Suprapubic skin (tissue), 4 donors: ENCODE measurements around the gene VSX2. TPM values are rescaled to one million over a fixed set of nuclear protein-coding genes. Genes with fewer than 3 reads are reported as not detected.

ENCODE experiments used
- DNase-seq, 2 donors: peaks; one replicate each; pipeline ENCODE4 v3.0.0-alpha.2; 2019; ENCODE audit warnings: low spot score in 2 of 2
- H3K27ac ChIP-seq: fragments of 200-600 bp; sonication (generic); one replicate; pipeline ENCODE4 v1.5.1; 2019
- H3K27me3 ChIP-seq: fragments of 200-600 bp; sonication (generic); one replicate; pipeline ENCODE4 v1.5.1; 2019
- H3K36me3 ChIP-seq: fragments of 200-600 bp; sonication (generic); one replicate; pipeline ENCODE4 v1.5.1; 2019
- H3K4me1 ChIP-seq: fragments of 200-600 bp; sonication (generic); one replicate; pipeline ENCODE4 v1.5.1; 2019
- H3K4me3 ChIP-seq: fragments of 200-600 bp; sonication (generic); one replicate; pipeline ENCODE4 v1.5.1; 2019; ENCODE audit warnings: mild to moderate bottlenecking
- H3K9me3 ChIP-seq: fragments of 200-600 bp; sonication (generic); one replicate; pipeline ENCODE4 v1.5.1; 2019
- EP300 ChIP-seq: sonication (generic); formaldehyde crosslinking; IDR thresholded peaks from one replicate; pipeline ENCODE4 v1.6.1; 2017; ENCODE audit warnings: antibody characterized with exemption
- POLR2A ChIP-seq, 2 donors: fragments of 450-650 bp; IDR thresholded peaks; one replicate each; pipeline ENCODE4 v1.6.1; 2017; ENCODE audit warnings: antibody characterized with exemption in 2 of 2, mild to moderate bottlenecking in 2 of 2, moderate library complexity in 2 of 2
- POLR2AphosphoS5 ChIP-seq, 3 donors: sonication (generic); formaldehyde crosslinking; IDR thresholded peaks; one replicate each; pipeline ENCODE4 v1.6.1; 2017; ENCODE audit warnings: antibody characterized with exemption in 3 of 3
- WGBS: methylation state at CpG from one replicate; pipeline ENCODE4 v1.1.5; 2018; 5-methylcytosine and 5-hydroxymethylcytosine counted together
- total RNA-seq, 4 donors: library from RNA; depleted of rRNA; stranded (reverse); fragments of >200 nt; gene quantifications; one replicate each; pipeline ENCODE4 v1.1.0, GENCODE V29; 2016
- TF ChIP-seq, protein P1 (sequence below), 2 donors: fragments of 200-600 bp in 1 of 2; fragments of 450-650 bp in 1 of 2; sonication (generic) in 1 of 2; IDR thresholded peaks; one replicate each; pipeline ENCODE4 v1.5.1; 2016 to 2019; ENCODE audit warnings: antibody characterized with exemption in 2 of 2, mild to moderate bottlenecking in 1 of 2, moderate library complexity in 1 of 2

The VSX2 gene
- total RNA-seq, 4 donors from 2014 or later = not detected

DNA sequence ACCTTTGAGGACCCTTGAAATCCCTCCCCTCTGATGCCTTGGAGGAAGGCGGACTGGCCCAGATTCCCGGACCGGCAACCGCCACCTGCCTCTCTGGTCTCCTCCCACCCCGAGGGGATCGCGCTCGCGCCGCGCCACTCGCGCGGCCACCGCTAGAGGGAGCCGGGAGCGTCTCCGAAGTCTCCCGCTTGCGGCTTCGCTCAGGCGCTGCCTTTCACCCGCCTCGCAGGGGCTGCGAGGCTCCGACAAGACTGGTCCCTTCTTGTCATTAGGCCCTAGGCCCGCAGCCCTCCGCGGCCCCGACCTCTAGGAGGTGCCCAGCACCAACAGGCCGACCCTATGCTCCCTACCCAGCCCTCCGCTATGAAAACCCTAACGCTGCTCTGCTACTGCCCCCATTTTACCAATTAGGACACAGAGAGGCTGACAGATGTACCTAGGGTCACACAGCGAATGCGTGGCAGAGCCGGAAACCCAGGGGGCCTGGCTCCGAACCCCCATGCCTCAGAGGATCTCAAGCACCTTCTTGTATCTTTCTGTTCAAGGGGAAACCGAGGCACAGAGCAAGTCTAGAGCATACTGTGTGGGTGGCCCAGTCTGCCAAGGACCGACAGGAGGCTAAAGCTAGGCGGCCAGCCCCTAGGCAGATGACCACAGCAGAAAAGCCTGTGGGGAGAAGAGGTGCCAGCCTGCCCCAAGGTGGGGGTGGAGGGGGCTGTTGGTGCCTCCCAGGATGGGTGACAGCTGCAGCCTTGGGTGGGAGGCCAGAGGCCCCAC, 21.4 kb upstream of the VSX2 start:
- Histone ChIP-seq H3K9me3 (no peaks in the 10 kb centered on the region), H3K4me3 (peak overlapping the region; percentile 16), H3K4me1 (peaks cover 7% of the 10 kb centered on the region), H3K27me3 (peaks cover 38% of the 10 kb centered on the region), H3K36me3 (no peaks in the 10 kb centered on the region), H3K27ac (no peak overlapping the region)
- TF ChIP-seq, protein P1, sequence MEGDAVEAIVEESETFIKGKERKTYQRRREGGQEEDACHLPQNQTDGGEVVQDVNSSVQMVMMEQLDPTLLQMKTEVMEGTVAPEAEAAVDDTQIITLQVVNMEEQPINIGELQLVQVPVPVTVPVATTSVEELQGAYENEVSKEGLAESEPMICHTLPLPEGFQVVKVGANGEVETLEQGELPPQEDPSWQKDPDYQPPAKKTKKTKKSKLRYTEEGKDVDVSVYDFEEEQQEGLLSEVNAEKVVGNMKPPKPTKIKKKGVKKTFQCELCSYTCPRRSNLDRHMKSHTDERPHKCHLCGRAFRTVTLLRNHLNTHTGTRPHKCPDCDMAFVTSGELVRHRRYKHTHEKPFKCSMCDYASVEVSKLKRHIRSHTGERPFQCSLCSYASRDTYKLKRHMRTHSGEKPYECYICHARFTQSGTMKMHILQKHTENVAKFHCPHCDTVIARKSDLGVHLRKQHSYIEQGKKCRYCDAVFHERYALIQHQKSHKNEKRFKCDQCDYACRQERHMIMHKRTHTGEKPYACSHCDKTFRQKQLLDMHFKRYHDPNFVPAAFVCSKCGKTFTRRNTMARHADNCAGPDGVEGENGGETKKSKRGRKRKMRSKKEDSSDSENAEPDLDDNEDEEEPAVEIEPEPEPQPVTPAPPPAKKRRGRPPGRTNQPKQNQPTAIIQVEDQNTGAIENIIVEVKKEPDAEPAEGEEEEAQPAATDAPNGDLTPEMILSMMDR (IDR thresholded peaks at IDR 0.05) = peak; percentile 50 to 97
- TF ChIP-seq EP300 = no peak
- WGBS = 58% methylated on average over 6 of the region's 40 CpGs
- peak in 1 of 2 donors; percentile 74 for DNase-seq

DNA sequence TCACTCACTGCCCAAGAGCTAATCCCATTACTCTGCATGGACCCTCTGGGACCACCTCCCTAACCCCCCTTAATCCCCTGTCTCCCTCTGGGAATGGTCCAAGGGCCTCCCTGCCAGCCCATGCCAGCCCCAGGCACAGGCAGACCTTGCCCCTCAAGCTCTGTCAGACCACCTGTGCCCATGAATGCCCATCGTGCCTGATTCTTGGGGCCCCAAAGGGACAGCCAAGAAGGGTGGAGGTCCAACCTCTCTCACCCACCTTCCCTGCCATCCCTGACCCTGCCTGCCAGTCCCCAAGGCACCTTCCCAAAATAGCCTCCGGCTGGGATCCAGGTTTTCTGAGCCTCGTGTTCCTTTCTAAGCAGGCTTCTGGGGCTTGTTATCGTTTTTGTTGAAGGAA, 20.8 kb upstream of the VSX2 start:
- no peaks in the 10 kb centered on the region for H3K9me3 ChIP-seq
- H3K27ac ChIP-seq = no peak overlapping the region
- H3K27me3 ChIP-seq = peaks cover 38% of the 10 kb centered on the region
- peak in 1 of 2 donors; percentile 23 for DNase-seq
- H3K36me3 ChIP-seq = no peaks in the 10 kb centered on the region
- no peak for TF ChIP-seq POLR2AphosphoS5 (IDR thresholded peaks at IDR 0.05)
- TF ChIP-seq, protein P1 (IDR thresholded peaks at IDR 0.05) = no peak
- no peak for TF ChIP-seq EP300
- no peak for TF ChIP-seq POLR2A (IDR thresholded peaks at IDR 0.05)
- H3K4me3 ChIP-seq = no peak overlapping the region
- H3K4me1 ChIP-seq = peaks cover 7% of the 10 kb centered on the region
- WGBS = 43% methylated on average over 4 of the region's 4 CpGs

DNA sequence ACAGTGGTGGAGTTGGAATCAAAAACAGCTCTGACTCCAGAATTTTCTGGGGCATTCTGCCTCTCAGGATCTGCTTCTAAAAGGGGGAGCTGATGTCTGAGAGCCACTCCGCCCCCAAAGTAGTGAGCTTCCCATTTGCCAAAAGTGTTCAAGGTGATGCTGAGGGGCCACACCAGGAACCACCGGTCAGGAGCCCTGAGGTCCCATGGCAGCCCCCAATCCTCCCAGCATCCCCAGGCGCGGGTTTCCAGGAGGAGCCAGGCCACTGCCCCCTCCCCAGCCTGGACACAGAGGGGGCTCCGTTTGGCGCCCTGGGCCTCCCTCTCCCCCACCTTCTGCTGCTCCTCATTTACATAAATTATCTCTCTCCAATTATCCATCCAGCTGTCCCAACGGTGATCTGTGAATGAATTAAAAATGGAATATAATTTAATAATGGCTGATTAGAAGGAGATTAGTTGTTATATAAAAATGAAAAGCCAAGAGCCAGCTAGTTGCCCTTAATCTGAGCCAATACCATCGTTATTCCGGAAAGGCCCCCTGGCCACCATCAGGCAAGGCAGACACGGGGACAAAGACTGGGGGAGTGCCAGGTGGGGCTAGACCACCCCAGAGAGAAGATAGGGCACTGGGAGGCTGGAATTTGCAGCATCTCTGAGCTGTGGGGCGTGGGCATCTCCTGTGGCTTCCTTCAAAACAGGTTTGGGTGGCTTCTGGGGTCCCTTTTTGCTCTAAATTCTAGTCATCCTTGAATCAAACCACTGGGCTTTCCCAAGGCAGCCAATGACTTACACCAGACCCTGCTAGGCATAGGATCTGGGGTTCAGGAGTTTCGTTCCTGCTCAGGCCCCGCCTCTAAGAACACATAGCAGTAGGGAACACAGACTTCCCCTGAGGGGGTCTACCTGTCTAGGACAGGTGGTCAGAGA, 19.7 kb upstream of the VSX2 start:
- H3K4me3 ChIP-seq = no peak overlapping the region
- TF ChIP-seq POLR2AphosphoS5 (IDR thresholded peaks at IDR 0.05) (no peak), EP300 (no peak), POLR2A (IDR thresholded peaks at IDR 0.05) (no peak)
- TF ChIP-seq, protein P1 (IDR thresholded peaks at IDR 0.05) = no peak
- H3K27me3 ChIP-seq = peaks cover 42% of the 10 kb centered on the region
- H3K9me3 ChIP-seq = no peaks in the 10 kb centered on the region
- peaks cover 7% of the 10 kb centered on the region for H3K4me1 ChIP-seq
- no peaks in the 10 kb centered on the region for H3K36me3 ChIP-seq
- no peak overlapping the region for H3K27ac ChIP-seq
- WGBS = 64% methylated on average over 13 of the region's 13 CpGs
- DNase-seq = peak in 1 of 2 donors; percentile 63

DNA sequence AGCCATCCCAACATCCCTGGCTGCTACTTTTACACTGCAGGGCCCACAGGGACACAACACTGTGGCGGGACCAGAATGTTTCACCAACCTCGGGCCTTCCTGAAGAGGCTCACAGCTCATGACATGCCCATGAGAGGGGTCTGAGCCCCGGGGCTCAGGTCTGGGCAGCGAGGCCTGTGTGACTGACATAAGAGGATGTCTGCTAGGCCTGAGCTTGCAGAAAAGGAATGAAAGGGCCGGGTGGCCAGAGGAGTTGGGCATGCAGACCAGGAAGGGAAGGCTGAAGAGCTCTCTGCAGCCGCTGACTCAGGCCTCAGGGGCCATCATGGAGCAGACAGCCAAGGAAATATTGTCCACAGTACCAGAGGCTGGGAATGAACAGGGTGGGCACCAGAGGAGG, 18.3 kb upstream of the VSX2 start:
- Histone ChIP-seq H3K9me3 (no peaks in the 10 kb centered on the region), H3K27ac (no peak overlapping the region), H3K4me1 (peaks cover 7% of the 10 kb centered on the region), H3K4me3 (no peak overlapping the region), H3K36me3 (no peaks in the 10 kb centered on the region), H3K27me3 (peaks cover 42% of the 10 kb centered on the region)
- DNase-seq = peak in 1 of 2 donors; percentile 67
- TF ChIP-seq POLR2AphosphoS5 (IDR thresholded peaks at IDR 0.05) (no peak), EP300 (no peak), POLR2A (IDR thresholded peaks at IDR 0.05) (no peak)
- TF ChIP-seq, protein P1 (IDR thresholded peaks at IDR 0.05) = no peak
- WGBS = 77% methylated on average over 6 of the region's 6 CpGs

DNA sequence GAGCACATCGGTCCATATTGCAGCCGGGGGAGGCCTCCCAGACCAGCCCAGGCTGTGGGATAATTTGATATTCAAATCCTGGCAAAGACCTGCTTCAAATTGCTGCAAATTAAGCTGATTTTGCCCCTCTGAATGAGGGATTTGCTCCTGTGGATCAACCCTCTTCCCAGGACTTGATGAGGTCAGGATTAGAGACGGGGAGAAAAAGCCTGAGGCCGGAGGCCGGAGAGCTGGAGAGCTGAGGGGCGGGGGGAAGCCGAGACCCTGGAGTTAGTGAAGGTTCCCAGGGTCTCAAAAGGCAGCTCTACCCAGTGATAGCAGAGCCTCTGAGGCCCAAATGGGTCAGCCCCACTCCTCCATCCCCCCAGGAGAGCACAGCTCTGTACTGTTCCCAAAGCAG, 17.5 kb upstream of the VSX2 start:
- no peak for DNase-seq
- 83% methylated on average over 5 of the region's 7 CpGs for WGBS
- Histone ChIP-seq H3K27ac (no peak overlapping the region), H3K4me1 (peaks cover 7% of the 10 kb centered on the region), H3K36me3 (no peaks in the 10 kb centered on the region), H3K4me3 (no peak overlapping the region), H3K27me3 (peaks cover 40% of the 10 kb centered on the region), H3K9me3 (no peaks in the 10 kb centered on the region)
- TF ChIP-seq, protein P1 (IDR thresholded peaks at IDR 0.05) = no peak
- TF ChIP-seq POLR2AphosphoS5 (IDR thresholded peaks at IDR 0.05) (no peak), EP300 (no peak), POLR2A (IDR thresholded peaks at IDR 0.05) (no peak)
